Astrocyte (in vitro differentiated cells and primary cell): ENCODE measurements around the gene IZUMO3.

Source experiments
- CTCF ChIP-seq: IDR thresholded peaks from 2 replicates; pipeline ENCODE4 v1.5.1; 2011; ENCODE audit warnings: low read depth, mild to moderate bottlenecking, inconsistent platforms, low read length, moderate library complexity; ENCODE audit not compliant: insufficient read depth
- EZH2 ChIP-seq: IDR thresholded peaks from 2 replicates; pipeline ENCODE4 v1.6.1; 2012; ENCODE audit warnings: mild to moderate bottlenecking, low read length, inconsistent platforms; ENCODE audit not compliant: insufficient read depth

- no peak for TF ChIP-seq CTCF
- no peak for TF ChIP-seq EZH2
Observed at GRCh38 chr9:24582146-24583126, 36.7 kb upstream of the IZUMO3 start.
